Stimulated activated CD8-positive, alpha-beta memory T cell treated with anti-CD3 and anti-CD28 coated beads, Interleukin-7, amount 100 ng/mL, for 24 hours (primary cell): ENCODE data around the gene TBC1D5.
A peak's percentile ranks its signal among the peaks of the same experiment; 100 is the strongest.

ENCODE experiments used
- DNase-seq: peaks from one replicate; pipeline ENCODE4 v3.0.0-alpha.2; 2020; ENCODE audit warnings: low read depth

Gene TBC1D5

GRCh38 chr3:17179381-17180205, 562.8 kb downstream of the TBC1D5 start:
- DNase-seq, result no peak

- no peak for DNase-seq
Measured at GRCh38 chr3:17176757-17177156, 565.7 kb downstream of the TBC1D5 start.

GRCh38 chr3:17175187-17175807, 567.1 kb downstream of the TBC1D5 start:
- no peak for DNase-seq

- DNase-seq, result no peak
Measured at GRCh38 chr3:17166369-17166768, 576.1 kb downstream of the TBC1D5 start.

- no peak for DNase-seq
Measured at GRCh38 chr3:17162116-17162515, 580.3 kb downstream of the TBC1D5 start.

GRCh38 chr3:17160597-17160996, 581.8 kb downstream of the TBC1D5 start:
- no peak for DNase-seq

GRCh38 chr3:17158941-17159682, 583.3 kb downstream of the TBC1D5 start:
- DNase-seq, result no peak

GRCh38 chr3:17157713-17158112, 584.7 kb downstream of the TBC1D5 start:
- no peak for DNase-seq

- DNase-seq, result no peak
Measured at GRCh38 chr3:17156864-17157263, 585.6 kb downstream of the TBC1D5 start.

GRCh38 chr3:17155951-17156350, 586.5 kb downstream of the TBC1D5 start:
- no peak for DNase-seq

GRCh38 chr3:17154941-17155340, 587.5 kb downstream of the TBC1D5 start:
- no peak for DNase-seq

- no peak for DNase-seq
Measured at GRCh38 chr3:17154221-17154620, 588.2 kb downstream of the TBC1D5 start.

- no peak for DNase-seq
Measured at GRCh38 chr3:17153209-17153608, 589.2 kb downstream of the TBC1D5 start.

- DNase-seq, result peak; percentile 67
Measured at GRCh38 chr3:17151598-17152373, 590.6 kb downstream of the TBC1D5 start.

GRCh38 chr3:17149076-17149475, 593.4 kb downstream of the TBC1D5 start:
- DNase-seq, result no peak

GRCh38 chr3:17144665-17144993, 597.8 kb downstream of the TBC1D5 start:
- no peak for DNase-seq

GRCh38 chr3:17143893-17144664, 598.4 kb downstream of the TBC1D5 start:
- no peak for DNase-seq

GRCh38 chr3:17142516-17142915, 599.9 kb downstream of the TBC1D5 start:
- DNase-seq, result no peak

- no peak for DNase-seq
Measured at GRCh38 chr3:17141699-17142098, 600.7 kb downstream of the TBC1D5 start.

- DNase-seq, result no peak
Measured at GRCh38 chr3:17140670-17141505, 601.5 kb downstream of the TBC1D5 start.
